Fibroblast of lung (primary cell): ENCODE measurements around the gene VKORC1L1. TPM values are rescaled to one million over a fixed set of nuclear protein-coding genes. Genes with fewer than 3 reads are reported as not detected.
"Not testable (repeated sequence)": the region's sequence is repeated elsewhere in the genome, so short reads cannot be mapped to it uniquely, and the experiment has no call there.

Experiments
- DNase-seq, 2 donors: peaks; one replicate each; pipeline versions ENCODE4 v3.0.0 to v3.0.0-alpha.2; 2010; ENCODE audit warnings: low read depth in 2 of 2
- H2AFZ ChIP-seq: 2 replicates; pipeline ENCODE4 v1.5.1; 2012; ENCODE audit warnings: low read length, control low read depth, inconsistent platforms
- H3K27ac ChIP-seq: 2 replicates; pipeline ENCODE4 v1.5.1; 2011; ENCODE audit warnings: low read length, control low read depth; ENCODE audit not compliant: insufficient read depth
- H3K27me3 ChIP-seq: 2 replicates; pipeline ENCODE4 v1.5.1; 2011; ENCODE audit warnings: mild to moderate bottlenecking, low read length; ENCODE audit not compliant: control insufficient read depth, insufficient read depth
- H3K36me3 ChIP-seq: 2 replicates; pipeline ENCODE4 v1.5.1; 2011; ENCODE audit warnings: low read length; ENCODE audit not compliant: control insufficient read depth, insufficient read depth
- H3K4me1 ChIP-seq: 2 replicates; pipeline ENCODE4 v1.5.1; 2011; ENCODE audit warnings: low read length; ENCODE audit not compliant: control insufficient read depth, insufficient read depth; ENCODE audit errors: extremely low read depth
- H3K4me2 ChIP-seq: 2 replicates; pipeline ENCODE4 v1.5.1; 2011; ENCODE audit warnings: low read length, control low read depth; ENCODE audit not compliant: insufficient read depth; ENCODE audit errors: extremely low read depth
- H3K4me3 ChIP-seq, 4 experiments: fragments of 200-600 bp in 1 of 4; sonication (generic) in 1 of 4; replicated peaks in 1 of 4; 2 replicates each; pipeline ENCODE4 v1.5.1; 2011 to 2016; ENCODE audit warnings: low read length in 4 of 4, low read depth in 3 of 4, mild to moderate bottlenecking in 3 of 4, control low read depth in 2 of 4, inconsistent platforms in 1 of 4, mixed read lengths in 1 of 4; ENCODE audit not compliant: insufficient read depth in 1 of 4; ENCODE audit errors: control extremely low read depth in 1 of 4
- H3K79me2 ChIP-seq: 2 replicates; pipeline ENCODE4 v1.5.1; 2012; ENCODE audit warnings: mild to moderate bottlenecking, low read length, inconsistent platforms; ENCODE audit not compliant: control insufficient read depth, insufficient read depth
- H3K9ac ChIP-seq: 2 replicates; pipeline ENCODE4 v1.5.1; 2011; ENCODE audit warnings: mild to moderate bottlenecking, low read length, control low read depth; ENCODE audit not compliant: insufficient read depth
- H3K9me3 ChIP-seq: 2 replicates; pipeline ENCODE4 v1.5.1; 2012; ENCODE audit warnings: low read depth, low read length; ENCODE audit not compliant: control insufficient read depth, insufficient read depth
- H4K20me1 ChIP-seq: 2 replicates; pipeline ENCODE4 v1.5.1; 2011; ENCODE audit warnings: low read length; ENCODE audit not compliant: control insufficient read depth, insufficient read depth; ENCODE audit errors: extremely low read depth
- CTCF ChIP-seq, 2 donors: IDR thresholded peaks in 1 of 2; conservative IDR thresholded peaks in 1 of 2; 1 replicate in 1 of 2; 2 replicates in 1 of 2; pipeline ENCODE4 v1.5.1; 2011 to 2012; ENCODE audit warnings: low read length in 2 of 2, control low read depth in 1 of 2, inconsistent platforms in 1 of 2, low read depth in 1 of 2, mild to moderate bottlenecking in 1 of 2
- EZH2 ChIP-seq: IDR thresholded peaks from 2 replicates; pipeline ENCODE4 v1.5.1; 2012; ENCODE audit warnings: low read length, control low read depth, mild to moderate bottlenecking; ENCODE audit errors: missing control alignments
- polyA plus RNA-seq, 2 donors: library from polyadenylated mRNA; depleted of rRNA in 1 of 2; stranded (reverse) in 1 of 2; unstranded in 1 of 2; fragments of >200 nt; gene quantifications; 2 replicates each; pipeline ENCODE4 v1.2.1, GENCODE V29; 2011 to 2012; ENCODE audit warnings: missing spikeins in 1 of 2
- total RNA-seq: library from RNA; depleted of rRNA; stranded (reverse); fragments of >200 nt; gene quantifications from 2 replicates; pipeline ENCODE4 v1.2.1, GENCODE V29; 2014

VKORC1L1 gene
- total and polyA plus RNA-seq, 2 donors (not counting 1 experiment from before 2014, with no cell fraction given): 12.7 to 24.2 TPM

- not testable (repeated sequence) for DNase-seq, H3K9ac ChIP-seq, H3K79me2 ChIP-seq, H3K4me2 ChIP-seq, H3K9me3 ChIP-seq, H3K4me1 ChIP-seq, H4K20me1 ChIP-seq, H3K27ac ChIP-seq, H3K4me3 ChIP-seq, H3K27me3 ChIP-seq, H3K36me3 ChIP-seq, H2AFZ ChIP-seq
These were observed 132.3 kb downstream of the VKORC1L1 start for GRCh38 chr7:66005115-66005671.

GRCh38 chr7:66007232-66007631, 134.4 kb downstream of the VKORC1L1 start:
- Histone ChIP-seq H3K36me3 (no peaks in the 10 kb centered on the region), H2AFZ (no peak overlapping the region), H3K79me2 (no peaks in the 10 kb centered on the region), H4K20me1 (no peaks in the 10 kb centered on the region), H3K27me3 (no peaks in the 10 kb centered on the region), H3K4me2 (no peak overlapping the region), H3K4me1 (no peaks in the 10 kb centered on the region), H3K27ac (no peak overlapping the region), H3K9me3 (no peaks in the 10 kb centered on the region), H3K4me3 (no peak overlapping the region), H3K9ac (no peak overlapping the region)
- TF ChIP-seq CTCF (conservative IDR thresholded peaks at IDR 0.05 in 1 of 2, IDR thresholded peaks at IDR 0.05 in 1 of 2; ENCODE audit: low read depth in 1 of 2, low read length in 2 of 2) (no peak), EZH2 (no peak)
- DNase-seq: no peak

Other genes with a start within 250 kb of the VKORC1L1 start
- gene GUSB, start 109.1 kb downstream of the VKORC1L1 start, total RNA-seq: 20.5 and 21.8 TPM in 2 replicates
- 42.6 and 54.4 TPM in 2 replicates for gene GUSB, start 109.1 kb downstream of the VKORC1L1 start, polyA plus RNA-seq
- 18.7 and 36.0 TPM in 2 replicates for gene ASL, start 202.7 kb downstream of the VKORC1L1 start, total RNA-seq
- 23.4 and 27.0 TPM in 2 replicates for gene ASL, start 202.7 kb downstream of the VKORC1L1 start, polyA plus RNA-seq
- gene CRCP, start 241.8 kb downstream of the VKORC1L1 start, total RNA-seq: 27.7 and 38.3 TPM in 2 replicates
- gene CRCP, start 241.8 kb downstream of the VKORC1L1 start, polyA plus RNA-seq: 32.9 and 34.9 TPM in 2 replicates